ENCODE results near the gene ENPP6. TPM values are rescaled to one million over a fixed set of nuclear protein-coding genes. Genes with fewer than 3 reads are reported as not detected.
A peak's percentile ranks its signal among the peaks of the same experiment; 100 is the strongest.

The ENPP6 gene
- total RNA-seq, 1 donor from 2014 or later, result not detected

GRCh38 chr4:184197536-184198082 is 20.1 kb downstream of the ENPP6 start:
- intact Hi-C loops (cut with DNase I), result no loop called here
- no peak for ATAC-seq (ENCODE audit: poor library complexity)

DNA sequence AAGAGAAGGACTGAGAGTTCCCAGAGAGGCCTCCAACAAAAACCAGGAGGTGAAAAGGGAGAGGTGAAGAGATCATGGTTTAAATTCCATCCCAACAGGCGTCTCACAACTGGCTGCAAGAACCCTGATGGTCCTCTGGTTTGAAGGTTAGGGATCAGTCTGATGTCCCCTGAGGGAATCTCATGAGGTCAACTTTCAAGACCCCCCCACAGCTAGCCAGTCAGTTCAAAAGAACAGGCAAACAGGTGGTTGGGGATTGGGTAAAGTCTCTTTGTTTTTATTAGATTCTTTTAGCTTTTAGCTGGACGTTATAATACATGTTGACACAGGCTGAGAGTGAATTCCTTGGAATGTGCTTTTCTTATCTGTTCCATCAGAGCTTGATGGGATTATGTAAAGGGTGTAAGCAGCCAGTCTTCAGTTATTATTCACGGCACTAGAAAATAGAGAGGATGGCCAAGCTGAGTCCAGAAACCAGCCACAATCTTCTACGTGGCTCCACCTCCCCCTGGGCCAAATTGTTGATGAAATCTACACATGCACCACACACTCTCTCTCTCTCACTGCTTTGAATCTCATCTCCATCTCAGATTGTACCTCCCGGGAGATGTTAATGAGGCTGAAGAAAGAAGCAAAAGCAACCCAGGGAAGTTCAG is 20.8 kb downstream of the ENPP6 start:
- ATAC-seq (ENCODE audit: poor library complexity), result no peak
- no peak for DNase-seq
- intact Hi-C loops (cut with DNase I), result no loop called here

More at GRCh38 chr4:184197536-184198082, 20.1 kb downstream of the ENPP6 start:
- no peak for DNase-seq

DNA sequence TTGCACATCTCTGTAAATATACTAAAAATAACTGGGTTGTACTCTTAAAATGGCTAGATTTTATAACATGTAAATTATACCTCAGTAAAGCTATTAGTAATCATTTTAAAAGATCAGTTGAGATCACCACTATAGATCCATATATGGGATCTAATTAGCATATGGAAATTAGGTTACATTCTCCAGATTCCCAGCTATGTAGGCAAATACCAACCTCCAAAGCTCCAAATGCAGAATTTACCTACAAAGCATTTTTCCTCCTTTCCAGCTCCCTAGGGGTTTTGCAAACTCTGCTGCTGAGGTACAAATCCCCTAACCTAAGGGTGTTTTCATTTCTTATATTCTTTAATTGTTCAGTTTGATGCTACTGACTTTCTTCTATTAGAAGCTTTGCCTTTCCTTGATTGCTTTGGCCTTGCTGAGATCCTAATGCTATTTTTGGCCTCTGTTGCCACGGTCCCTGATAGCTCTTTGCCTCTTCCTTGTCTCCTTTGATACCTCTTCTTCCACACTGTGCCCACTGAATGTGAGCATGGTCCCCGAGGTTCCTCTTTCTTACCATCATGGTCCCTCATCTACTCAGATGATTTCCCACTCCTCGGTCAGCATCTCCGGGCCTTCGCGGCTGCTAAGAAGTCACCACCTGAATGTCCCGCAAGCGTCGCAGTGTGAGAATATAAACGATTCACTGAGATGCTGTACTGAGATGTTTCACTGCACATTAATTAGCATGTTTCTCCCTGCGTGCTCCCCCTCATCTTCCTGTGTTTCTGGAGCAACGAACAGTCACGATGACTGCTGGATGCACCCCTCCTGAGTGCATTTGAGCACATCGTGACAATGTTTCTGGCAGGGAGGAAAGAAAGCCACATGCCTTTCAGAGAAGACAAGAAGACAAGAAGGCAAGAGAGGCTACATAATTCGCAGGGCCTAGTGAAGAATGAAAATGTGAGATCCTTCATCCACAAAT is 23.8 kb downstream of the ENPP6 start:
- ATAC-seq (ENCODE audit: poor library complexity) (no peak), DNase-seq (no peak)
- intact Hi-C loops (cut with DNase I), result no loop called here

DNA sequence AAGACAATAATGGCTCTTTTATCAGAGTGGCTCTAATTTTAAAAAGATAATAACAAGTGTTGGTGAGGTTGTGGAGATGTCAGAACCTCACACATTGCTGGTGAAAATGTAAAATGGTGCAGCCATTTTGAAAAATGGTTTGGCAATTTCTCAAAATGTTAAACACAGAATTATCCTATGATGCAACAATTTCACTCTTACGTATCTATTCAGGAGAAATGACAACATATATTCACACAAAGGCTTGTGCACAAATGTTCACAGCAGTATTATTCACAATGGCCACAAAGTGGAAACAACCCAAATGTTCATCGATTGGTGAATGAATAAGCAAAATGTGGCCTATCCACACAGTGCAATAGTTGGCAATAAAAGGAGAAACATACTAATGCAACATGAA is 24.7 kb downstream of the ENPP6 start:
- DNase-seq (no peak), ATAC-seq (ENCODE audit: poor library complexity) (no peak)
- intact Hi-C loops (cut with DNase I), result no loop called here

GRCh38 chr4:184191267-184191666 is 26.4 kb downstream of the ENPP6 start:
- intact Hi-C loops (cut with DNase I), result no loop called here
- DNase-seq (no peak), ATAC-seq (ENCODE audit: poor library complexity) (no peak)

- DNase-seq (no peak), ATAC-seq (ENCODE audit: poor library complexity) (no peak)
- intact Hi-C loops (cut with DNase I), result no loop called here
Observed at GRCh38 chr4:184190711-184191110, 27.0 kb downstream of the ENPP6 start.

DNA sequence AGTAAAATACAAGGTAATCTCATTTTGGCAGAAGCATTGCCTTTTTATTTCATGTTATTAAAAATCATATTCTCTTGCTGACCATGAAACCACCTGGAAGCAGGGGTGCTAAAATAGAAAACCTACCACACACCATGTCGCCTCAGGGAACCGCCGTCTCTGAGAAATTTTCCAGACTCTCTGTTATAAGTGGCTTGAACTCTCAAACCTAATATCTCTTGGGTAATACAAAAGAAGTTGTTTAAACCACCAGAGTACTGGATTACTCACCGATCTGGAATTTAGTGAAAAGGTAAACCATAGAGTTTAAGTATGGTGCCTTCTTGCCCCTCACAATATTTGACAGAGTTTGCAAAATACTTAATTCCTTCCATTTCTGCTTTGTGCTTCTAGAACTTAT is 27.7 kb downstream of the ENPP6 start:
- ATAC-seq (ENCODE audit: poor library complexity), result no peak
- intact Hi-C loops (cut with DNase I), result no loop called here
- DNase-seq, result no peak

- ATAC-seq (ENCODE audit: poor library complexity) (no peak), DNase-seq (no peak)
- intact Hi-C loops (cut with DNase I), result no loop called here
Observed at GRCh38 chr4:184188443-184189400, 29.0 kb downstream of the ENPP6 start.

GRCh38 chr4:184177271-184177670 is 40.4 kb downstream of the ENPP6 start:
- ATAC-seq (ENCODE audit: poor library complexity), result no peak
- intact Hi-C loops (cut with DNase I), result no loop called here

GRCh38 chr4:184174571-184175488 is 42.8 kb downstream of the ENPP6 start:
- DNase-seq, result no peak
- ATAC-seq (ENCODE audit: poor library complexity), result no peak
- intact Hi-C loops (cut with DNase I), result no loop called here

More at GRCh38 chr4:184177271-184177670, 40.4 kb downstream of the ENPP6 start:
- no peak for DNase-seq

GRCh38 chr4:184171011-184171410 is 46.7 kb downstream of the ENPP6 start:
- ATAC-seq (ENCODE audit: poor library complexity) (no peak), DNase-seq (no peak)
- intact Hi-C loops (cut with DNase I), result no loop called here

GRCh38 chr4:184169225-184169867 is 48.3 kb downstream of the ENPP6 start:
- DNase-seq (no peak), ATAC-seq (ENCODE audit: poor library complexity) (no peak)
- intact Hi-C loops (cut with DNase I), result loop anchor here (2.0 to 5.0 kb wide), 2 partner anchors 331 to 697 kb away; no protein-coding TSS in a partner anchor

- ATAC-seq (ENCODE audit: poor library complexity) (peak; percentile 99), DNase-seq (peak; percentile 88)
- intact Hi-C loops (cut with DNase I), result loop anchor here (2.0 to 5.0 kb wide), 2 partner anchors 330 to 696 kb away; no protein-coding TSS in a partner anchor
Observed at GRCh38 chr4:184168406-184169019, 49.2 kb downstream of the ENPP6 start.

GRCh38 chr4:184167576-184167975 is 50.1 kb downstream of the ENPP6 start:
- ATAC-seq (ENCODE audit: poor library complexity), result no peak
- no peak for DNase-seq
- intact Hi-C loops (cut with DNase I), result loop anchor here (5.0 kb wide), 1 partner anchor 695 kb away; no protein-coding TSS in a partner anchor

GRCh38 chr4:184166736-184167135 is 50.9 kb downstream of the ENPP6 start:
- intact Hi-C loops (cut with DNase I), result loop anchor here (5.0 kb wide), 1 partner anchor 694 kb away; no protein-coding TSS in a partner anchor
- ATAC-seq (ENCODE audit: poor library complexity), result no peak
- DNase-seq, result no peak

- DNase-seq, result no peak
- intact Hi-C loops (cut with DNase I), result loop anchor here (5.0 kb wide), 1 partner anchor 693 kb away; no protein-coding TSS in a partner anchor
- no peak for ATAC-seq (ENCODE audit: poor library complexity)
Observed at GRCh38 chr4:184165291-184165690, 52.4 kb downstream of the ENPP6 start.

Measured in Right ventricle myocardium superior (tissue), 1 donor.